ENCODE results near the gene DPH7.
"Not testable (repeated sequence)": the region's sequence is repeated elsewhere in the genome, so short reads cannot be mapped to it uniquely, and the experiment has no call there.

Gene DPH7

GRCh38 chr9:137606005-137606621 is 27.4 kb upstream of the DPH7 start:
- DNase-seq (ENCODE audit: low read depth in 3 of 3) = no peak

GRCh38 chr9:137605121-137606004 is 26.6 kb upstream of the DPH7 start, which contains the start of gene ARRDC1:
ARRDC1 (plus strand) TSS chr9:137605686; CDS start chr9:137605718, 32 bp downstream.
- DNase-seq (ENCODE audit: low read depth in 3 of 3) = peak; percentile 82 to 91 (median 87)

- no peak for DNase-seq (ENCODE audit: low read depth in 3 of 3)
Measured at GRCh38 chr9:137604345-137605086, 25.8 kb upstream of the DPH7 start.

DNA sequence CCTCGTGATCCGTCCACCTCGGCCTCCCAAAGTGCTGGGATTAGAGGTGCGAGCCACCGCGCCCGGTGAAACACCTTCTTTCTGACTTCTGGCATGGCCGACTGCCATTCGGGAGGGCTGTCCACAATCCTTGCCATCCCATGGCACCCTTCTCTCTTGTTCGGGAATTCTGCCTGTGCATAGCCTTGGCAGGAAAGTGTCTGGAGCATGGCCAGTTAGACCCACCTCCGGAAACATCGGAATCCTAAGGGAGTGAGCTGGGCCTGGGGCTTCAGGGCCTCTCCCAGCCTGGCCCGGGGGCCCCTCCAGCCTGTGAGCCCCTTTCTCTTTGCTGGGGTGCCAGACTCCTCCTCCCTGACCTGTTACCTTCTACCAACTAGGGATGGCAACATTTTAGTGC is 25.2 kb upstream of the DPH7 start:
- no peak for DNase-seq (ENCODE audit: low read depth in 3 of 3)

DNA sequence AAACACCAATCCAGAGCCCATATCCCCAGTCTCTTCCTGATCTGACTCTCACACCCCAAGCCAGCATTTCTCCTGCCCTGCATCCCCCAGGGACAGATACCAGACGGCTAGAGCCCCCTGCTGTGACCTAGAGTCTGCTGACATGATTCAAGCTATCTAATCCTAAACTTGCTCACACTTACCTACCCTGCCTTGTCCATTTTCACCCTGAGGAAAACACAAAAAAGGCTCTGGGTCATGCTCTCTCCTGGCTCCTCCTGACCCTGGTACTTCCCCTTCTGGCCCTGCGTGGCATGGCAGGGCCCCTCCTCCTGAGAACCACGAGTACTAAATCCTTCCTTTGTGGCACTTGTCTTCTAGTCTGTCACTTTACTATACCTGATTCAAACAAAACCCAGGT is 23.9 kb upstream of the DPH7 start:
- no peak for DNase-seq (ENCODE audit: low read depth in 3 of 3)

- DNase-seq (ENCODE audit: low read depth in 3 of 3) = no peak
Measured at GRCh38 chr9:137598943-137599342, 20.2 kb upstream of the DPH7 start.

DNA sequence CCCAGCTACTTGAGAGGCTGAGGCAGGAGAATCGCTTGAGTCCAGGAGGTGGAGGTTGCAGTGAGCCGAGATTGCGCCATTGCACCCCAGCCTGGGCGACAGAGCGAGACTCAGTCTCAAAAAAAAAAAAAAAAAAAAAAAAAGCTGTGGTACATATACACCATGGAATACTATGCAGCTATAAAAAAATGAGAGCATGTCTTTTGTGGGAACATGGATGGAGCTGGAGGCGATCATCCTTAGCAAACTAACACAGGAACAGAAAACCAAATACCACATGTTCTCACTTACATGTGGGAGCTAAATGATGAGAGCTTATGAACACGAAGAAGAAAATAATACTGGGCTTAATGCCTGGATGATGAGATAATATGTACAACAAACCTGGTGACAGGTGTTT is 17.9 kb upstream of the DPH7 start:
- DNase-seq (ENCODE audit: low read depth in 3 of 3) = not testable (repeated sequence)

DNA sequence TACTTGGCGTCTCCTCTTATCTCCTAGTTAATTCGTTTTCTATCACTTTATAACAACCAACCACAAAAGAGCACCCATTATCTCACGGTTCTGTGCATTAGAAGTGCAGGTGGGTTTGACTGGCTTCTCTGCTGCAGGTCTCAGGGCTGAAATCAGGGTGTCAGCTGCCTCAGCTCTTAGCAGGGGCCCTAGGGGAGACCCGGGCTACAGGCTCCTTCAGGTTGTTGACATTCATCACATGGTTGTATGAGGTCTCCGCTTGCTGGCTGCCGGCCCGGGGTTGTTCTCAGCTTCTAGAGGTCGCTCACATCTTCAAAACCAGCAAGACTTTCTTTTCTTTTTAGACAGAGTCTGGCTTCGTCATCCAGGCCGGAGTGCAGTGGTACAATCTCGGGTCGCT is 14.5 kb upstream of the DPH7 start:
- no peak for DNase-seq (ENCODE audit: low read depth in 3 of 3)

- DNase-seq (ENCODE audit: low read depth in 3 of 3) = no peak
Measured at GRCh38 chr9:137592767-137593166, 14.0 kb upstream of the DPH7 start.

GRCh38 chr9:137590469-137591383 is 12.0 kb upstream of the DPH7 start, which contains the start of gene ZMYND19:
ZMYND19 (minus strand) TSS chr9:137590512; CDS start chr9:137590263, 249 bp downstream.
- DNase-seq (ENCODE audit: low read depth in 3 of 3) = peak; percentile 78 to 87 (median 84)

DNA sequence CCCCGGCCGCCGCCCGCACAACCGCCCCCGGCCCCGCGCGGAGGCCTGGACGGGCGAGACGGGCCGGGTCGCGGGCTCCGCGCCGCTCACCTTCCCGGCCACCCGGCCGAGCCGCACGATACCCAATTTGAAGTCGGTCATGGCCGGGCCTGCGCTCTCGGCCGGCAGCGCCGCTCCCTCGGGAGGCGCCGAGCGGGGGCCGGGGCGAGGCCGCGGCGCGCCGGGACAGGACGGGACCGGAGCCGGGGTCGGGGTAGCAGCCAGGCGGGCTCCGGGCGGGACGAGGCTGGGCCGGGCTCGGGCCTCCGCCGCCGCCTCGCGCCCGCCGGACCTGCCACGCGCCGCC is 11.4 kb upstream of the DPH7 start:
- no peak for DNase-seq (ENCODE audit: low read depth in 3 of 3)

- DNase-seq (ENCODE audit: low read depth in 3 of 3) = no peak
Measured at GRCh38 chr9:137589441-137590122, 10.9 kb upstream of the DPH7 start.

GRCh38 chr9:137588891-137589290 is 10.2 kb upstream of the DPH7 start:
- no peak for DNase-seq (ENCODE audit: low read depth in 3 of 3)

GRCh38 chr9:137588311-137588710 is 9.6 kb upstream of the DPH7 start:
- no peak for DNase-seq (ENCODE audit: low read depth in 3 of 3)

- no peak for DNase-seq (ENCODE audit: low read depth in 3 of 3)
Measured at GRCh38 chr9:137586854-137587253, 8.1 kb upstream of the DPH7 start.

GRCh38 chr9:137583957-137584356 is 5.2 kb upstream of the DPH7 start:
- no peak for DNase-seq (ENCODE audit: low read depth in 3 of 3)

- no peak for DNase-seq (ENCODE audit: low read depth in 3 of 3)
Measured at GRCh38 chr9:137583347-137583746, 4.6 kb upstream of the DPH7 start.

DNA sequence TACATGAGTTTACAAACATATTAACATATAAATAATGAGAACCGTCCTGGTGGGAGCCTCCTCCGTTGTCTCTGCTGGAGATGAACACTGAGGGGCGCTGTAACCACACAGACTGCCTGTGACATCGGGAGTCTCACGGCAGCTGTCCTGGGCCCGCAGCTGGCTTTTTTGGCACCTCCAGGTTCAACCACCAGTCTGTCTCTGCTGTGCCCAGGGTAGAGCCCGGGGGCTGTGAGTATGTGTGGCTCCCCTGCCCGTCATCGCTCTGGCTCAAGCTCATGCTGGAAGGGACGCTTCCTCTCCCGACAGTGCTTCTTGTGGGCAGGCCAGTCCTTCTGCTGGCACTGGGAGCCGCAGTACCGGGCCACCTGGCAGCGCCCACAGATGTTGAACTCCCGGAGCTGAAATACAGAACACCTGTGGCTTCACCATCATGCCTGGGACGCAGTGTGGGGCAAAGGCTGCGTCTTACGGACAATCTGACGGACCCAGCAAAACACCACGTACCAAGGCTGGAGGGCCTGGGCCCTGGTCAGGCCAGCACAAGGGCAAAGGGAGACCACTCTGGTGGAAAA is 3.6 kb upstream of the DPH7 start:
- DNase-seq (ENCODE audit: low read depth in 3 of 3) = no peak

DNA sequence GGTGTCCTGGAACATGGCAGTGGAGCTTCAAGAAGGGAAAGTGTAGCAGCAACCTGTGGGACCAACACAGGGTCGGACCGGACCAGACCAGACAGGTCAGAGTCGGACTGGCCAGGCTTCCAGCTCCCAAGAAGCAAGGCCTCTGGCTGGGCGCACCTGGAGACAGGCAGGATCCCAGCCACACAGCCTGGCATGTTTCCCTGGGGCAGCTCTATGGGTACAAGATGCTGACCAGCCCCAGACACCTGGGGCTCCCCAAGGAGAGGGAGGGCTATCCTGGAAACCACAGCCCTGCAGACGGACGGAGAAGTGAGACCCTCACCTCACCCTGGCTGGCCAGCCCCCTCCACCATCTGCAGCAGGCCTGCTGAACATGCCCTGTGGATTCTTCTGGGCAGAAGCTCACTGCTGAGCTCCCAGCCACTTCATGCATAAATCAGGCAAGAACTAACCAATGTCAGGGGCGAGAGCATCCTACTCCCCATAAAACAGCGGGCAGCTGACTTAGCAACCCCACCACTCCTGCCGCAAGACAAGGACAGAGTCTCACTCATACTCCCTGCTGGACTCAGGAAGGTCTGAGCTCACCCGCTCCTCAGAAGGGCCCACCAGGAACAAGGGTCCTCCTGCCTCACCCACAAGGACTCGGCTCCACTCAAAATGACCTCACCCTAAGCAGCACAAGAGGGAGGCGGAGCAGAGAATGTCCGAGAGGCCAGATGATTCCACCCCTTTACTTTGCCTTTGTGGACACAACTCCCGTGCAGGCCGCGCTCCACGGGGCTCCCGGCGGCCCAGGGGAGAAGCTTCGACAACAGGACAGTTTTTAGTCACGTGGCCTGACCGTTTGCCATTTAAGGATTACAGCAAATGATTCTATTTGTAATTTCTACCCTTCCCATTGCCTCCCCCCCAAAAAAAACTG is 2.9 kb upstream of the DPH7 start:
- no peak for DNase-seq (ENCODE audit: low read depth in 3 of 3)

Measured in stimulated activated CD4-positive, alpha-beta T cell treated with anti-CD3 and anti-CD28 coated beads, TNF-alpha, amount 100 ng/mL, for 24 hours (primary cell).